WI38 (cell line): ENCODE results near the gene DCHS1.
A peak's percentile ranks its signal among the peaks of the same experiment; 100 is the strongest.

Experiments used
- H3K4me3 ChIP-seq: 2 replicates; pipeline ENCODE4 v1.5.1; 2011; ENCODE audit warnings: low read depth, mild to moderate bottlenecking, control low read depth, low read length
- TF ChIP-seq, protein P1 (sequence below): IDR thresholded peaks from 2 replicates; pipeline ENCODE4 v1.5.1; 2012; ENCODE audit warnings: low read depth, mild to moderate bottlenecking, control low read depth, low read length

DCHS1 gene

GRCh38 chr11:6608726-6609501 lies 46.7 kb downstream of the DCHS1 start:
- no peak overlapping the region for H3K4me3 ChIP-seq
- TF ChIP-seq, protein P1, sequence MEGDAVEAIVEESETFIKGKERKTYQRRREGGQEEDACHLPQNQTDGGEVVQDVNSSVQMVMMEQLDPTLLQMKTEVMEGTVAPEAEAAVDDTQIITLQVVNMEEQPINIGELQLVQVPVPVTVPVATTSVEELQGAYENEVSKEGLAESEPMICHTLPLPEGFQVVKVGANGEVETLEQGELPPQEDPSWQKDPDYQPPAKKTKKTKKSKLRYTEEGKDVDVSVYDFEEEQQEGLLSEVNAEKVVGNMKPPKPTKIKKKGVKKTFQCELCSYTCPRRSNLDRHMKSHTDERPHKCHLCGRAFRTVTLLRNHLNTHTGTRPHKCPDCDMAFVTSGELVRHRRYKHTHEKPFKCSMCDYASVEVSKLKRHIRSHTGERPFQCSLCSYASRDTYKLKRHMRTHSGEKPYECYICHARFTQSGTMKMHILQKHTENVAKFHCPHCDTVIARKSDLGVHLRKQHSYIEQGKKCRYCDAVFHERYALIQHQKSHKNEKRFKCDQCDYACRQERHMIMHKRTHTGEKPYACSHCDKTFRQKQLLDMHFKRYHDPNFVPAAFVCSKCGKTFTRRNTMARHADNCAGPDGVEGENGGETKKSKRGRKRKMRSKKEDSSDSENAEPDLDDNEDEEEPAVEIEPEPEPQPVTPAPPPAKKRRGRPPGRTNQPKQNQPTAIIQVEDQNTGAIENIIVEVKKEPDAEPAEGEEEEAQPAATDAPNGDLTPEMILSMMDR = no peak

DNA sequence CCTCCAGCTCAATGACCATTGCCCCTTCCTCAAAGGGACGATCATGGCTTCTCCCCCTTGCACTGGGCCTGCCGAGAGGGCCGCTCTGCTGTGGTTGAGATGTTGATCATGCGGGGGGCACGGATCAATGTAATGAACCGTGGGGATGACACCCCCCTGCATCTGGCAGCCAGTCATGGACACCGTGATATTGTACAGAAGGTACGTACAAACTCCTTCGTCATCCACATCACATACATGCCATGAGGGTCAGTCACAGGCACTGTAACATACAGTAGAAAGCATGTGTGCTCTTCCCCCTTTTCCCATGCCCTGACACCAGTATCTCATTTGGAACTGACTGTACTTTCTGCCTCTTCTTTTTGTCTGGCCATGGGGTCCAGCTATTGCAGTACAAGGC lies 47.6 kb downstream of the DCHS1 start:
- no peak overlapping the region for H3K4me3 ChIP-seq
- TF ChIP-seq, protein P1 = no peak

DNA sequence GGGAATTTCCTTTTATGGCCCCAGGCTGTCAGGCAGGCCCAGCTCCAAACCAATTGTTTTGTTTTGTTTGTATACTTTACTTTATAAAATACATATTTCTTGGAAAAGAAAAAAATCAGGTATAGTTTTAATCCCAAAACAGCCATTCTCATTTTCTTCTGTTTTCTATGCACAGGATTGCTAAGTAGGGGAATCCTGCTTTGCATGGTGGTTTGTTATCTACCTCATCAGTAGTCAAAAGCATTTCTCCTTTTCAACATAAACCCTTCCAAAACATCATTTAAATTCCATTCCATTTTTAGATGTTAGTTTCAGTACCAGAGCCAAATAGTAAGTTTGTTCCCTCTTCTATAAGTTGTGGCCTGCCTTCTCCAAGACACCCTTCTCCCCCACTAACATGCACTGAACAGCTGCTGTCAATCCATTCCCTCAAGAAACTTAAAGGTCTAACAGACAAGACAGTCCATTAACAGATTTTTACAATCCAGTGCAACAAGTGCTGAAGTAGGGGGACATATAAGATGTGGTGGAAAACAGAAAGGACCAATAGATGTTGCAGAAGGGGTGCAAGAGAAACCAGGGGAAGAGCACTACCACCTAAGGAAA lies 48.3 kb downstream of the DCHS1 start:
- TF ChIP-seq, protein P1 = no peak
- H3K4me3 ChIP-seq = peak overlapping the region; percentile 18

GRCh38 chr11:6606471-6607189 lies 49.0 kb downstream of the DCHS1 start:
- H3K4me3 ChIP-seq = peak overlapping the region; percentile 96
- TF ChIP-seq, protein P1 = no peak

DNA sequence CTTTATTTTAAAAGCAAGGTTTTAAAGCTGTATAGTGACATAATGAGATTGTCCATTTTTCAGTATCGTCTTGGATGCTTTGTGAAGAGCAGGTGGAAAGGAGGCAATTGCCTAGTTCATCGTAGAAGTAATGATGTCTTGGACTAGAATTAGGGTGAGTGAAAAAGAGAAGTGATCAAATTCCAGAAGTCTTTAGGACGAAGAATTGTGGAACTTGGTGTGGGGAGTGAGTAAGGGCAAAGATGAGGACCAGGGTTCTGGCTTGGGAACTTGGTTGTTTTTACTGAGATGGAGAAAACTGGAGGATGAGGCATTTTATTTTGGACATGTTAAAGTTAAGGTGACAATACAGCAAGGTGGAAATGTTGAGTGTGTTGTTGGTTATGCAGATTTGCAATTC lies 50.8 kb downstream of the DCHS1 start:
- H3K4me3 ChIP-seq = peak overlapping the region; percentile 96
- TF ChIP-seq, protein P1 = no peak

GRCh38 chr11:6604081-6604626 lies 51.5 kb downstream of the DCHS1 start:
- TF ChIP-seq, protein P1 = no peak
- peak overlapping the region; percentile 96 for H3K4me3 ChIP-seq
